ENCODE results near the gene SLC4A2.
A peak's percentile ranks its signal among the peaks of the same experiment; 100 is the strongest.

SLC4A2 gene

GRCh38 chr7:151081170-151082101 is 22.0 kb downstream of the SLC4A2 start:
- no peak for DNase-seq (ENCODE audit: low read depth)

GRCh38 chr7:151082141-151083070 is 23.0 kb downstream of the SLC4A2 start:
- no peak for DNase-seq (ENCODE audit: low read depth)

- peak; percentile 80 for DNase-seq (ENCODE audit: low read depth)
These were observed 23.9 kb downstream of the SLC4A2 start, which contains the start of gene TMUB1 for GRCh38 chr7:151083071-151083823. TMUB1 (minus strand) TSS chr7:151083493; CDS start chr7:151082563, 930 bp downstream.

GRCh38 chr7:151083824-151084160 is 24.4 kb downstream of the SLC4A2 start:
- DNase-seq (ENCODE audit: low read depth) = no peak

GRCh38 chr7:151085329-151085690 is 25.9 kb downstream of the SLC4A2 start:
- no peak for DNase-seq (ENCODE audit: low read depth)

GRCh38 chr7:151085691-151086620 is 26.6 kb downstream of the SLC4A2 start, which contains the start of gene AGAP3:
AGAP3 (plus strand) TSS chr7:151086475; CDS start chr7:151086742, 267 bp downstream.
- no peak for DNase-seq (ENCODE audit: low read depth)

- no peak for DNase-seq (ENCODE audit: low read depth)
These were observed 27.4 kb downstream of the SLC4A2 start for GRCh38 chr7:151086802-151087244.

GRCh38 chr7:151087245-151088018 is 28.0 kb downstream of the SLC4A2 start:
- DNase-seq (ENCODE audit: low read depth) = no peak

GRCh38 chr7:151088019-151088855 is 28.8 kb downstream of the SLC4A2 start:
- no peak for DNase-seq (ENCODE audit: low read depth)

GRCh38 chr7:151088856-151089699 is 29.7 kb downstream of the SLC4A2 start:
- no peak for DNase-seq (ENCODE audit: low read depth)

- DNase-seq (ENCODE audit: low read depth) = no peak
These were observed 30.7 kb downstream of the SLC4A2 start for GRCh38 chr7:151089893-151090730.

- no peak for DNase-seq (ENCODE audit: low read depth)
These were observed 31.6 kb downstream of the SLC4A2 start for GRCh38 chr7:151091003-151091402.

GRCh38 chr7:151091431-151091830 is 32.0 kb downstream of the SLC4A2 start:
- no peak for DNase-seq (ENCODE audit: low read depth)

- DNase-seq (ENCODE audit: low read depth) = no peak
These were observed 32.6 kb downstream of the SLC4A2 start for GRCh38 chr7:151091988-151092387.

GRCh38 chr7:151093748-151094147 is 34.4 kb downstream of the SLC4A2 start:
- no peak for DNase-seq (ENCODE audit: low read depth)

- DNase-seq (ENCODE audit: low read depth) = no peak
These were observed 35.3 kb downstream of the SLC4A2 start for GRCh38 chr7:151094675-151095074.

Data from stimulated activated CD8-positive, alpha-beta memory T cell treated with anti-CD3 and anti-CD28 coated beads, Interleukin-4, amount 100 ng/mL, for 24 hours (primary cell).